Measurements from ENCODE around the gene TECPR1.
A peak's percentile ranks its signal among the peaks of the same experiment; 100 is the strongest.

Gene TECPR1

GRCh38 chr7:98294798-98295382 lies 42.9 kb upstream of the TECPR1 start:
- Histone ChIP-seq H3K4me1 (ENCODE audit: insufficient read depth, insufficient read length) (peaks cover 9% of the 10 kb centered on the region), H3K9me3 (ENCODE audit: insufficient read depth, low read length) (no peaks in the 10 kb centered on the region), H3K36me3 (ENCODE audit: insufficient read depth, insufficient read length, low read length) (peaks cover 54% of the 10 kb centered on the region), H3K27me3 (ENCODE audit: insufficient read depth, insufficient read length) (no peaks in the 10 kb centered on the region), H3K4me3 (ENCODE audit: insufficient read length, low read depth) (no peak overlapping the region), H3K9ac (ENCODE audit: insufficient read length, low read depth) (no peak overlapping the region)
- TF ChIP-seq ZNF274 (IDR thresholded peaks at IDR 0.05; ENCODE audit: low read depth, low read length) (no peak), SUZ12 (IDR thresholded peaks at IDR 0.05; ENCODE audit: extremely low read depth, insufficient read depth, insufficient read length) (no peak), YY1 (IDR thresholded peaks at IDR 0.05; ENCODE audit: insufficient read depth, insufficient read length) (no peak)
- peak; percentile 61 for DNase-seq (ENCODE audit: low read depth, low spot score)

- no peaks in the 10 kb centered on the region for H3K27me3 ChIP-seq (ENCODE audit: insufficient read depth, insufficient read length)
- no peaks in the 10 kb centered on the region for H3K9me3 ChIP-seq (ENCODE audit: insufficient read depth, low read length)
- no peak for DNase-seq (ENCODE audit: low read depth, low spot score)
- H3K4me1 ChIP-seq (ENCODE audit: insufficient read depth, insufficient read length): peaks cover 9% of the 10 kb centered on the region
- TF ChIP-seq SUZ12 (IDR thresholded peaks at IDR 0.05; ENCODE audit: extremely low read depth, insufficient read depth, insufficient read length) (no peak), YY1 (IDR thresholded peaks at IDR 0.05; ENCODE audit: insufficient read depth, insufficient read length) (no peak)
- H3K4me3 ChIP-seq (ENCODE audit: insufficient read length, low read depth): no peak overlapping the region
- peak overlapping the region; percentile 42 for H3K9ac ChIP-seq (ENCODE audit: insufficient read length, low read depth)
- peaks cover 59% of the 10 kb centered on the region for H3K36me3 ChIP-seq (ENCODE audit: insufficient read depth, insufficient read length, low read length)
Observed at GRCh38 chr7:98294326-98294725, 42.3 kb upstream of the TECPR1 start.

- Histone ChIP-seq H3K9me3 (ENCODE audit: insufficient read depth, low read length) (no peaks in the 10 kb centered on the region), H3K9ac (ENCODE audit: insufficient read length, low read depth) (no peak overlapping the region), H3K27me3 (ENCODE audit: insufficient read depth, insufficient read length) (no peaks in the 10 kb centered on the region), H3K4me1 (ENCODE audit: insufficient read depth, insufficient read length) (peaks cover 11% of the 10 kb centered on the region), H3K36me3 (ENCODE audit: insufficient read depth, insufficient read length, low read length) (peaks cover 62% of the 10 kb centered on the region), H3K4me3 (ENCODE audit: insufficient read length, low read depth) (no peak overlapping the region)
- TF ChIP-seq YY1 (IDR thresholded peaks at IDR 0.05; ENCODE audit: insufficient read depth, insufficient read length) (no peak), ZNF274 (IDR thresholded peaks at IDR 0.05; ENCODE audit: low read depth, low read length) (no peak), SUZ12 (IDR thresholded peaks at IDR 0.05; ENCODE audit: extremely low read depth, insufficient read depth, insufficient read length) (no peak)
- no peak for DNase-seq (ENCODE audit: low read depth, low spot score)
Observed at GRCh38 chr7:98293746-98294145, 41.7 kb upstream of the TECPR1 start.

GRCh38 chr7:98293265-98293664 lies 41.2 kb upstream of the TECPR1 start:
- TF ChIP-seq ZNF274 (IDR thresholded peaks at IDR 0.05; ENCODE audit: low read depth, low read length) (no peak), SUZ12 (IDR thresholded peaks at IDR 0.05; ENCODE audit: extremely low read depth, insufficient read depth, insufficient read length) (no peak), YY1 (IDR thresholded peaks at IDR 0.05; ENCODE audit: insufficient read depth, insufficient read length) (no peak)
- H3K9ac ChIP-seq (ENCODE audit: insufficient read length, low read depth): no peak overlapping the region
- no peaks in the 10 kb centered on the region for H3K27me3 ChIP-seq (ENCODE audit: insufficient read depth, insufficient read length)
- no peaks in the 10 kb centered on the region for H3K9me3 ChIP-seq (ENCODE audit: insufficient read depth, low read length)
- H3K4me1 ChIP-seq (ENCODE audit: insufficient read depth, insufficient read length): peaks cover 11% of the 10 kb centered on the region
- H3K4me3 ChIP-seq (ENCODE audit: insufficient read length, low read depth): no peak overlapping the region
- no peak for DNase-seq (ENCODE audit: low read depth, low spot score)
- peaks cover 64% of the 10 kb centered on the region for H3K36me3 ChIP-seq (ENCODE audit: insufficient read depth, insufficient read length, low read length)

GRCh38 chr7:98291717-98292116 lies 39.7 kb upstream of the TECPR1 start:
- DNase-seq (ENCODE audit: low read depth, low spot score): no peak
- H3K27me3 ChIP-seq (ENCODE audit: insufficient read depth, insufficient read length): no peaks in the 10 kb centered on the region
- no peak overlapping the region for H3K4me3 ChIP-seq (ENCODE audit: insufficient read length, low read depth)
- TF ChIP-seq SUZ12 (IDR thresholded peaks at IDR 0.05; ENCODE audit: extremely low read depth, insufficient read depth, insufficient read length) (no peak), YY1 (IDR thresholded peaks at IDR 0.05; ENCODE audit: insufficient read depth, insufficient read length) (no peak), ZNF274 (IDR thresholded peaks at IDR 0.05; ENCODE audit: low read depth, low read length) (no peak)
- H3K36me3 ChIP-seq (ENCODE audit: insufficient read depth, insufficient read length, low read length): peaks cover 65% of the 10 kb centered on the region
- no peaks in the 10 kb centered on the region for H3K9me3 ChIP-seq (ENCODE audit: insufficient read depth, low read length)
- H3K4me1 ChIP-seq (ENCODE audit: insufficient read depth, insufficient read length): peaks cover 19% of the 10 kb centered on the region
- H3K9ac ChIP-seq (ENCODE audit: insufficient read length, low read depth): no peak overlapping the region

DNA sequence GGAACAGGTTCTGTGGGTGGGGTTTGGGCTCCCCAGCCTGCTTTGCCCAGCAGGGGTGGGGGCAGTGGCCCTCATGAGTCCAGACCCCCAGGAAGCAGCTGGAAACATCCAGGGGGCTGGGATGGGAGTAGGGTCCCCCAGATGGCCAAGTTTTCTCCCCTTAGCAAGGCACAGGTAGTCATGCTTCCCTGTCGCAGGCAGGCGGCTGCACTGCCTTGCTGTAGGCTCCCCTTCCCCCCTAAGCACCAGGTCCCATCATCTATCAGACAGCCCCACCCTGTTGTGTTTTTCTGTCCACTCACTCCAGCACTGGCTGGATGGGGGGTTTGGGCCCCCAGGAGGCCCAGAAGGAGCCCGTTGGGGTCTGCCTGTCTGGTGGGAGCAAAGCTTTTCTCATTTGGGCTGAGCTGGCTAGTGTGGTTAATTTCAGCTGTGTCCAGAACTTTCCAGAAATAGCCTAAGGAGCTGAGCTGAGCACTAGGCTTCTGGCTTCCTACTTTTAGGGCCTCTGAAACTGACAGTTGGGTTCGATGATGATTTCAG lies 37.4 kb upstream of the TECPR1 start:
- H3K36me3 ChIP-seq (ENCODE audit: insufficient read depth, insufficient read length, low read length): peaks cover 69% of the 10 kb centered on the region
- H3K27me3 ChIP-seq (ENCODE audit: insufficient read depth, insufficient read length): no peaks in the 10 kb centered on the region
- H3K4me1 ChIP-seq (ENCODE audit: insufficient read depth, insufficient read length): peaks cover 26% of the 10 kb centered on the region
- TF ChIP-seq SUZ12 (IDR thresholded peaks at IDR 0.05; ENCODE audit: extremely low read depth, insufficient read depth, insufficient read length): no peak
- TF ChIP-seq ZNF274 (IDR thresholded peaks at IDR 0.05; ENCODE audit: low read depth, low read length): no peak
- no peak for TF ChIP-seq YY1 (IDR thresholded peaks at IDR 0.05; ENCODE audit: insufficient read depth, insufficient read length)
- DNase-seq (ENCODE audit: low read depth, low spot score): no peak
- H3K9me3 ChIP-seq (ENCODE audit: insufficient read depth, low read length): no peaks in the 10 kb centered on the region
- no peak overlapping the region for H3K9ac ChIP-seq (ENCODE audit: insufficient read length, low read depth)
- no peak overlapping the region for H3K4me3 ChIP-seq (ENCODE audit: insufficient read length, low read depth)

- no peak overlapping the region for H3K4me3 ChIP-seq (ENCODE audit: insufficient read length, low read depth)
- no peaks in the 10 kb centered on the region for H3K27me3 ChIP-seq (ENCODE audit: insufficient read depth, insufficient read length)
- DNase-seq (ENCODE audit: low read depth, low spot score): no peak
- H3K36me3 ChIP-seq (ENCODE audit: insufficient read depth, insufficient read length, low read length): peaks cover 71% of the 10 kb centered on the region
- TF ChIP-seq SUZ12 (IDR thresholded peaks at IDR 0.05; ENCODE audit: extremely low read depth, insufficient read depth, insufficient read length): no peak
- no peak for TF ChIP-seq ZNF274 (IDR thresholded peaks at IDR 0.05; ENCODE audit: low read depth, low read length)
- TF ChIP-seq YY1 (IDR thresholded peaks at IDR 0.05; ENCODE audit: insufficient read depth, insufficient read length): no peak
- peaks cover 31% of the 10 kb centered on the region for H3K4me1 ChIP-seq (ENCODE audit: insufficient read depth, insufficient read length)
- no peak overlapping the region for H3K9ac ChIP-seq (ENCODE audit: insufficient read length, low read depth)
- H3K9me3 ChIP-seq (ENCODE audit: insufficient read depth, low read length): no peaks in the 10 kb centered on the region
Observed at GRCh38 chr7:98288064-98288823, 36.2 kb upstream of the TECPR1 start.

Data from NT2/D1 (cell line).